H9 (cell line): ENCODE results near the gene HLA-E. TPM values are rescaled to one million over a fixed set of nuclear protein-coding genes. Genes with fewer than 3 reads are reported as not detected.
"Not testable (repeated sequence)": the region's sequence is repeated elsewhere in the genome, so short reads cannot be mapped to it uniquely, and the experiment has no call there.

Experiments
- DNase-seq: peaks from one replicate; pipeline ENCODE4 v3.0.0-alpha.2; 2017
- H2AFZ ChIP-seq: one replicate; pipeline ENCODE4 v1.6.1; 2013; ENCODE audit warnings: mild to moderate bottlenecking, low read length, control low read depth, moderate library complexity
- H2AK5ac ChIP-seq: 2 replicates; pipeline ENCODE4 v1.6.1; 2013; ENCODE audit warnings: low read length, control low read depth, mixed read lengths; ENCODE audit not compliant: insufficient read length
- H2BK120ac ChIP-seq: one replicate; pipeline ENCODE4 v1.6.1; 2013; ENCODE audit warnings: low read depth, mild to moderate bottlenecking, low read length, control low read depth, inconsistent platforms; ENCODE audit not compliant: poor library complexity, severe bottlenecking
- H2BK12ac ChIP-seq: 2 replicates; pipeline ENCODE4 v1.6.1; 2013; ENCODE audit warnings: low read length, control low read depth, mixed read lengths, low read depth; ENCODE audit not compliant: insufficient read length
- H2BK15ac ChIP-seq: 2 replicates; pipeline ENCODE4 v1.6.1; 2013; ENCODE audit warnings: low read depth, low read length, control low read depth
- H2BK20ac ChIP-seq: one replicate; pipeline ENCODE4 v1.6.1; 2013; ENCODE audit warnings: low read depth, mild to moderate bottlenecking, low read length, control low read depth, inconsistent platforms; ENCODE audit not compliant: poor library complexity, severe bottlenecking
- H2BK5ac ChIP-seq: 2 replicates; pipeline ENCODE4 v1.6.1; 2013; ENCODE audit warnings: low read length, control low read depth, mixed read lengths; ENCODE audit not compliant: insufficient read length
- H3K14ac ChIP-seq: 2 replicates; pipeline ENCODE4 v1.6.1; 2013; ENCODE audit warnings: low read length, control low read depth; ENCODE audit not compliant: insufficient read depth
- H3K18ac ChIP-seq: 2 replicates; pipeline ENCODE4 v1.6.1; 2013; ENCODE audit warnings: low read depth, mild to moderate bottlenecking, mixed read lengths, low read length, control low read depth; ENCODE audit not compliant: insufficient read length
- H3K23ac ChIP-seq: 2 replicates; pipeline ENCODE4 v1.6.1; 2013; ENCODE audit warnings: low read length, control low read depth, mixed read lengths, low read depth; ENCODE audit not compliant: insufficient read length
- H3K23me2 ChIP-seq: 2 replicates; pipeline ENCODE4 v1.6.1; 2013; ENCODE audit warnings: low read depth, mild to moderate bottlenecking, mixed read lengths, low read length, control low read depth; ENCODE audit not compliant: insufficient read length, poor library complexity, severe bottlenecking
- H3K27ac ChIP-seq: 2 replicates; pipeline ENCODE4 v1.5.1; 2013; ENCODE audit warnings: low read length, control low read depth, mixed read lengths, low read depth; ENCODE audit not compliant: insufficient read length
- H3K27me3 ChIP-seq: 2 replicates; pipeline ENCODE4 v1.6.1; 2013; ENCODE audit warnings: low read length, control low read depth, inconsistent platforms; ENCODE audit not compliant: insufficient read depth
- H3K4ac ChIP-seq: 2 replicates; pipeline ENCODE4 v1.6.1; 2013; ENCODE audit warnings: low read depth, mild to moderate bottlenecking, control low read depth, inconsistent platforms, low read length, moderate library complexity
- H3K4me1 ChIP-seq: 2 replicates; pipeline ENCODE4 v1.6.1; 2013; ENCODE audit warnings: low read length, control low read depth, inconsistent platforms; ENCODE audit not compliant: insufficient read depth
- H3K4me2 ChIP-seq: 2 replicates; pipeline ENCODE4 v1.6.1; 2013; ENCODE audit warnings: low read length, control low read depth, mixed read lengths; ENCODE audit not compliant: insufficient read length, insufficient read depth
- H3K56ac ChIP-seq: 2 replicates; pipeline ENCODE4 v1.6.1; 2013; ENCODE audit warnings: low read depth, mild to moderate bottlenecking, mixed read lengths, low read length, control low read depth; ENCODE audit not compliant: insufficient read length
- H3K79me1 ChIP-seq: 2 replicates; pipeline ENCODE4 v1.6.1; 2013; ENCODE audit warnings: low read depth, mild to moderate bottlenecking, moderate library complexity, low read length, control low read depth, inconsistent platforms; ENCODE audit not compliant: insufficient read depth, poor library complexity, severe bottlenecking
- H3K79me2 ChIP-seq: 2 replicates; pipeline ENCODE4 v1.6.1; 2013; ENCODE audit warnings: low read length, control low read depth, inconsistent platforms; ENCODE audit not compliant: insufficient read depth
- H3K9ac ChIP-seq: 2 replicates; pipeline ENCODE4 v1.6.1; 2013; ENCODE audit warnings: low read length, control low read depth, mixed read lengths; ENCODE audit not compliant: insufficient read length; ENCODE audit errors: extremely low read depth
- H3K9me3 ChIP-seq: one replicate; pipeline ENCODE4 v1.6.1; 2013; ENCODE audit warnings: low read depth, low read length, inconsistent platforms; ENCODE audit not compliant: control insufficient read depth
- H3T11ph ChIP-seq: one replicate; pipeline ENCODE4 v1.6.1; 2013; ENCODE audit warnings: mild to moderate bottlenecking, low read length, control low read depth, inconsistent platforms
- H4K20me1 ChIP-seq: one replicate; pipeline ENCODE4 v1.6.1; 2013; ENCODE audit not compliant: control insufficient read depth, insufficient read length, insufficient read depth
- H4K5ac ChIP-seq: 2 replicates; pipeline ENCODE4 v1.6.1; 2013; ENCODE audit warnings: low read depth, mild to moderate bottlenecking, mixed read lengths, low read length, control low read depth; ENCODE audit not compliant: insufficient read length
- H4K8ac ChIP-seq: replicated peaks from 2 replicates; pipeline ENCODE4 v1.6.1; 2013; ENCODE audit warnings: low read length, control low read depth, mixed read lengths, low read depth; ENCODE audit not compliant: insufficient read length
- H4K91ac ChIP-seq: 2 replicates; pipeline ENCODE4 v1.6.1; 2013; ENCODE audit warnings: low read depth, mild to moderate bottlenecking, moderate library complexity, mixed read lengths, low read length, control low read depth; ENCODE audit not compliant: insufficient read length
- H3K27ac Mint-ChIP-seq, 3 experiments: 2 replicates in 2 of 3; 3 replicates in 1 of 3; pipeline ENCODE4 v1.8.0; 2020 to 2021; ENCODE audit warnings: mixed read lengths in 3 of 3, mild to moderate bottlenecking in 1 of 3, moderate library complexity in 1 of 3
- H3K27me3 Mint-ChIP-seq: 2 replicates; pipeline ENCODE4 v1.8.0; 2021; ENCODE audit warnings: low read depth, mild to moderate bottlenecking, moderate library complexity, mixed read lengths
- H3K36me3 Mint-ChIP-seq, 3 experiments: 2 replicates in 2 of 3; 3 replicates in 1 of 3; pipeline ENCODE4 v1.8.0; 2020 to 2021; ENCODE audit warnings: low read depth in 3 of 3, mixed read lengths in 3 of 3; ENCODE audit not compliant: insufficient read depth in 1 of 3
- H3K4me1 Mint-ChIP-seq, 2 experiments: 2 replicates each; pipeline ENCODE4 v1.8.0; 2020; ENCODE audit warnings: mixed read lengths in 2 of 2
- H3K4me3 Mint-ChIP-seq, 2 experiments: 2 replicates in 1 of 2; 3 replicates in 1 of 2; pipeline ENCODE4 v1.8.0; 2020 to 2021; ENCODE audit warnings: mild to moderate bottlenecking in 2 of 2, mixed read lengths in 2 of 2, moderate library complexity in 1 of 2
- H3K9me3 Mint-ChIP-seq, 2 experiments: 2 replicates in 1 of 2; 3 replicates in 1 of 2; pipeline ENCODE4 v1.8.0; 2020; ENCODE audit warnings: mild to moderate bottlenecking in 2 of 2, mixed read lengths in 2 of 2, moderate library complexity in 1 of 2
- WGBS: extraction: QIAGEN DNeasy Blood & Tissue Kit; methylation state at CpG from one replicate; pipeline ENCODE4 v1.1.7; 2013; ENCODE audit warnings: missing lambda C conversion rate, low lambda C conversion rate, mixed read lengths; ENCODE audit not compliant: insufficient read length; ENCODE audit errors: extremely low coverage; 5-methylcytosine and 5-hydroxymethylcytosine counted together
- total RNA-seq: library from RNA; stranded (reverse); gene quantifications from 2 replicates; pipeline ENCODE4 v1.2.1, GENCODE V29; 2021

HLA-E gene
- total RNA-seq, 1 experiment from 2014 or later = 28.1 TPM

DNA sequence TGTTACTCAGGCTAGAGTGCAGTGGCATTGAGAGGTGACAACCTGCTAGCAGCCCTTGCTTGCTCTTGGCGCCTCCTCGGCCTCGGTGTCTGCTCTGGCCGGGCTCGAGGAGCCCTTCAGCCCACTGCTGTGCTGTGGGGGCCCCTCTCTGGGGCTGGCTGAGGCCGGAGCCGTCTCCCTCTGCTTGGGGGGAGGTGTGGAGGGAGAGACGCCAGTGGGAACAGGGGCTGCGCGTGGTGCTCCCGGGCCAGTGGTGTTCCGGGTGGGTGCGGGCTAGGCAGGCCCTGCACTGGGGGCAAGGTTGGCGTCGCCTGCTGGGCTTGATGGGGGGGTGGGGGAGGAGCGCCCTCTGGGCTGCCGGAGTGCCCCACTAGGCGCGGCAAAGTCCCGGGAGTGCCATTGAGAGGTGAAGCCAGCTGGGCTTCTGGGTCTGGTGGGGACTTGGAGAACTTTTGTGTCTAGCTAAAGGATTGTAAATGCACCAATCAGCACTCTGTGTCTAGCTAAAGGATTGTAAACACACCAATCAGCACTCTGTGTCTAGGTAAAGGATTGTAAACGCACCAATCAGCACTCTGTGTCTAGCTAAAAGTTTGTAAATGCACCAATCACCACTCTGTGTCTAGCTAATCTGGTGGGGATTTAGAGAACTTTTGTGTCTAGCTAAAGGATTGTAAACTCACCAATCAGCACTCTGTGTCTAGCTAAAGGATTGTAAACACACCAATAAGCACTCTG, 28.6 kb downstream of the HLA-E start:
- H3K27ac ChIP-seq, H4K8ac ChIP-seq, H4K20me1 ChIP-seq, H3K4me2 ChIP-seq, H3K9me3 ChIP-seq, H4K5ac ChIP-seq, H3K4me3 Mint-ChIP-seq, H3K9ac ChIP-seq, H3T11ph ChIP-seq, H2BK20ac ChIP-seq, H3K27me3 ChIP-seq, H2AK5ac ChIP-seq, H3K4ac ChIP-seq, H3K23ac ChIP-seq, H3K27ac Mint-ChIP-seq, H2BK120ac ChIP-seq, H3K14ac ChIP-seq, H3K36me3 Mint-ChIP-seq, H3K23me2 ChIP-seq, H3K4me1 ChIP-seq, H2AFZ ChIP-seq, H3K56ac ChIP-seq, H3K18ac ChIP-seq, H3K79me2 ChIP-seq, H2BK15ac ChIP-seq, H2BK12ac ChIP-seq, DNase-seq, H3K79me1 ChIP-seq, H4K91ac ChIP-seq, H2BK5ac ChIP-seq: not testable (repeated sequence)
- peaks cover 5 to 11% of the 10 kb centered on the region in 2 experiments; a peak in 4 of 5 replicates for H3K9me3 Mint-ChIP-seq
- H3K27me3 Mint-ChIP-seq = peaks cover 19% of the 10 kb centered on the region
- H3K4me1 Mint-ChIP-seq = peaks cover 13 to 16% of the 10 kb centered on the region in 2 experiments
- no CpG with 5 or more reads among the region's 21 CpGs for WGBS

DNA sequence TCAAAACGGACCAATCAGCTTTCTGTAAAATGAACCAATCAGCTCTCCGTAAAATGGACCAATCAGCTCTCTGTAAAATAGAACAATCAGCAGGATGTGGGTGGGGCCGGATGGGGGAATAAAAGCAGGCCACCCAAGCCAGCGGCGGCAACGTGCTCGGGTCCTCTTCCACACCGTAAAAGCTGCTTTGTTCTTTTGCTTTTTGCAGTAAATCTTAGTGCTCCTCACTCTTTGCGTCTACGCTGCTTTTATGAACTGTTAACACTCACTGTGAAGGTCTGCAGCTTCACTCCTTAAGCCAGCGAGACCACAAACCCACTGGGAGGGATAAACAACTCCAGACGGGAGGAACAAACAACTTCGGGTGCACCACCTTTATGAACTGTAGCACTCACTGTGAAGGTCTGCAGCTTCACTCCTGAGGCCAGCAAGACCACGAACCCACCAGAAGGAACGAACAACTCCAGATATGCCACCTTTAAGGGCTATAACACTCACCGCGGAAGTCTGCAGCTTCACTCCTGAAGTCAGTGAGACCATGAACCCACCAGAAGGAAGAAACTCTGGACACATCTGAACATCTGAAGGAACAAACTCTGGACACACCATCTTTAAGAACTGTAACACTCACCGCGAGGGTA, 29.3 kb downstream of the HLA-E start:
- not testable (repeated sequence) for H4K20me1 ChIP-seq, H3T11ph ChIP-seq, H2BK5ac ChIP-seq, H3K9ac ChIP-seq, H2AK5ac ChIP-seq, H3K79me2 ChIP-seq, H4K91ac ChIP-seq, H3K27ac ChIP-seq, H3K4me2 ChIP-seq, H3K23me2 ChIP-seq, H3K18ac ChIP-seq, H3K27ac Mint-ChIP-seq, H2BK120ac ChIP-seq, H3K23ac ChIP-seq, H3K27me3 ChIP-seq, H4K5ac ChIP-seq, H2BK12ac ChIP-seq, H2AFZ ChIP-seq, DNase-seq, H3K36me3 Mint-ChIP-seq, H3K79me1 ChIP-seq, H3K4ac ChIP-seq, H3K14ac ChIP-seq, H2BK20ac ChIP-seq, H2BK15ac ChIP-seq, H3K4me1 ChIP-seq, H4K8ac ChIP-seq, H3K4me3 Mint-ChIP-seq, H3K56ac ChIP-seq, H3K9me3 ChIP-seq
- peaks cover 5 to 11% of the 10 kb centered on the region in 2 experiments; a peak in 4 of 5 replicates for H3K9me3 Mint-ChIP-seq
- H3K4me1 Mint-ChIP-seq = peaks cover 13 to 16% of the 10 kb centered on the region in 2 experiments
- H3K27me3 Mint-ChIP-seq = peaks cover 26% of the 10 kb centered on the region
- WGBS = no CpG with 5 or more reads among the region's 19 CpGs
